Thymus (tissue), 11 donors: ENCODE data around the gene ZDHHC14. TPM values are rescaled to one million over a fixed set of nuclear protein-coding genes. Genes with fewer than 3 reads are reported as not detected.

Experiments
- DNase-seq, 9 donors: peaks; one replicate each; pipeline ENCODE4 v3.0.0-alpha.2; 2013; ENCODE audit warnings: low spot score in 9 of 9, low read depth in 6 of 9, missing footprints in 1 of 9
- H3K27ac ChIP-seq, 2 donors: one replicate each; pipeline ENCODE4 v1.5.1; 2013; ENCODE audit warnings: control low read depth in 1 of 2, low read depth in 1 of 2, low read length in 1 of 2, mild to moderate bottlenecking in 1 of 2, moderate library complexity in 1 of 2
- H3K27me3 ChIP-seq, 2 donors: one replicate each; pipeline ENCODE4 v1.5.1; 2013; ENCODE audit warnings: low read length in 1 of 2; ENCODE audit not compliant: control insufficient read depth in 2 of 2, insufficient read depth in 1 of 2
- H3K36me3 ChIP-seq, 2 donors: one replicate each; pipeline ENCODE4 v1.5.1; 2013; ENCODE audit warnings: low read length in 1 of 2, mild to moderate bottlenecking in 1 of 2, moderate library complexity in 1 of 2; ENCODE audit not compliant: control insufficient read depth in 2 of 2, insufficient read depth in 2 of 2
- H3K4me1 ChIP-seq, 2 donors: one replicate each; pipeline ENCODE4 v1.5.1; 2013; ENCODE audit warnings: low read length in 2 of 2; ENCODE audit not compliant: control insufficient read depth in 2 of 2, insufficient read depth in 2 of 2
- H3K4me3 ChIP-seq, 2 donors: one replicate each; pipeline ENCODE4 v1.5.1; 2013; ENCODE audit warnings: low read length in 2 of 2, control low read depth in 1 of 2, mild to moderate bottlenecking in 1 of 2
- H3K9me3 ChIP-seq, 2 donors: one replicate each; pipeline ENCODE4 v1.5.1; 2013; ENCODE audit warnings: low read length in 1 of 2, mild to moderate bottlenecking in 1 of 2; ENCODE audit not compliant: control insufficient read depth in 2 of 2, insufficient read depth in 1 of 2
- WGBS: extraction: QIAGEN DNeasy Blood & Tissue Kit; methylation state at CpG from one replicate; pipeline ENCODE4 v1.1.7; 2013; 5-methylcytosine and 5-hydroxymethylcytosine counted together
- polyA plus RNA-seq: library from polyadenylated mRNA; stranded (reverse); fragments of 200-250 nt; gene quantifications from one replicate; pipeline ENCODE4 v1.2.3, GENCODE V29; 2013
- total RNA-seq: library from RNA; stranded (reverse); fragments of 120-200 nt; gene quantifications from one replicate; pipeline ENCODE4 v1.2.4, GENCODE V29; 2013
- donor health status: healthy.

The ZDHHC14 gene
- total and polyA plus RNA-seq, 2 donors = 3.4 to 7.5 TPM

DNA sequence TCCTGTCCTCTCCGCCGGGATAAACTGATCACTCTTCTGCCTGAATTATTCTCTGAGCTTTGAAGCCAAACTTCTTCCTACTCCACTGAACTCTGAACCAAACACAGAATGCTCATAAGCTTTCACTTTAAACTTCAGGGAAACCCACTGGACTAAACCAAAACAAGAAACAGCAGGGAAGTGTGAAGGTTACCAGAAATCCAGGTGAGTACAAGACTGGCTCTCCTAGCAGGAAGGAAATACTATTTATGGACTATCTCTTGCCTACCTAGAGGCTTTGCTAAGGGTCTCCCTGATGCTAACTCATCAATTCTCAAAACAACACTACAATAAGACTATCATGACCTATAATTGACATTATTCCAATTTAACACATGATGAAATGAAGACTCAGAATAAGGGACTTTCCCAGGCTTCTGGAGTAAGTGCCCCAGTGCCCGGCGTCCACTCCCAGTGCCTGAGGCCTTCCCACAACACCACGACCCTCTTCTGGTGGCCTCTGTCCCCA, 145.0 kb downstream of the ZDHHC14 start:
- no peaks in the 10 kb centered on the region for H3K27me3 ChIP-seq
- H3K4me1 ChIP-seq = peaks cover 0 to 9% of the 10 kb centered on the region in 2 donors
- no peak overlapping the region for H3K27ac ChIP-seq
- no peaks in the 10 kb centered on the region for H3K9me3 ChIP-seq
- no peaks in the 10 kb centered on the region for H3K36me3 ChIP-seq
- DNase-seq = no peak
- 67% methylated on average over 5 of the region's 5 CpGs for WGBS
- no peak overlapping the region for H3K4me3 ChIP-seq

DNA sequence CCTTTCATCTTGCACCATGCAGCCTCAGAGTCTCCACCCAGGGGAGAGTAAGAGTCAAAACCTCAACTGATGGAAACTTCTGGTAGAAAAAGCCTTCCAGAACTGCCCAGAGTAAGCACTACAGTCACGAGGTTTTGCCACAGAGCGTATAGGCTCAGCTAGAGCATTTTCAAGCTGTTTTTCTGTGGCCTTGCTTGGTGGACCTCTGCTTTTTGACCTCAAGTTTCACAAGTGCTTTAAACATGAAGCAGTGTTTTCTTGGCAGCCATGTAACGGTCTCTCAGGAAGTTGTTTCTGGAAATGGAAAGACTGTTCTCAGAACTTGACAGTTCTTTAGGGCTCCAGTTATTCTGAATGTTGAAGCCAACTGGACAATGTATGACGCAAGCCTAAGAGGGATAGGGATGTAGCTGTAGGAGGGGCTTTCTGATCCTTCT, 146.5 kb downstream of the ZDHHC14 start:
- Histone ChIP-seq H3K9me3 (no peaks in the 10 kb centered on the region), H3K27ac (peak overlapping the region in 1 of 2 donors; percentile 4), H3K4me1 (peaks cover 0 to 20% of the 10 kb centered on the region in 2 donors), H3K36me3 (no peaks in the 10 kb centered on the region), H3K27me3 (no peaks in the 10 kb centered on the region), H3K4me3 (no peak overlapping the region)
- 83% methylated on average over 4 of the region's 4 CpGs for WGBS
- DNase-seq = peak in 5 of 9 donors; percentile 21 to 70 (median 31)

DNA sequence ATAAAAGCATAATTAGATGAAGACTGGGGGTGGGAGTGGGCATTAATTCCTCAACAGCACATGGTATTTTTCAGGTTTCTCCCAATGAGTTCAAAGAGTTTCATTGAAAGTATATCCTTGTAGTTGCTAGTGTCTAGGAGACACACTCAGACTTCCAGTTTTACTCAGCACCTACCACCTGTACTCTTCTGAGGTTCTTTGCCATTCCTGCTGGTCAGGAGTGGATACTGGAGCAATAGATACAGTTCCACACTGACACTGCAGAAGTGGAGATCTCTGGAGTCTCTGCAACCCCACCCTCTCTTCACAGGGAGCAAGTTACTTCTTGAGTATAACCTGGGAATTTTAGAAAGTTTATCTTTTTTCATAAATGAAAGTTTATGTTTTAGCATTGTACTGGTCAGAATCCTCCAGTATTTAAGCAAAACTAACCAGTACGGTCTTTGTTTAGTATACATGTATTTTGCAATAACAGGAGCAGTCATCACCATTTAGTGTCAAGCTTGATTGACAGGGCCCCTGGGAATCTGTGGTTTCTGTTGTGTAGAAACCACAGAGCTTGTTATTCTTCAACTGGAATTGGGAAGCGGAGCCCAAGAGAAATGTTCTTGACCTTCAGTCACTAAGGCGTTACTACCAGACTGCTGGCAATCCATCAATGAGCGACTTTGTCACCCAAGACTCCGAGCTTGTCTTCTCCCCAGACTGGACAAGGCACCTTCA, 148.1 kb downstream of the ZDHHC14 start:
- peaks cover 0 to 25% of the 10 kb centered on the region in 2 donors for H3K4me1 ChIP-seq
- no peak overlapping the region for H3K4me3 ChIP-seq
- WGBS = 93% methylated on average over 5 of the region's 5 CpGs
- no peak for DNase-seq
- H3K27ac ChIP-seq = no peak overlapping the region
- no peaks in the 10 kb centered on the region for H3K36me3 ChIP-seq
- H3K9me3 ChIP-seq = no peaks in the 10 kb centered on the region
- no peaks in the 10 kb centered on the region for H3K27me3 ChIP-seq

DNA sequence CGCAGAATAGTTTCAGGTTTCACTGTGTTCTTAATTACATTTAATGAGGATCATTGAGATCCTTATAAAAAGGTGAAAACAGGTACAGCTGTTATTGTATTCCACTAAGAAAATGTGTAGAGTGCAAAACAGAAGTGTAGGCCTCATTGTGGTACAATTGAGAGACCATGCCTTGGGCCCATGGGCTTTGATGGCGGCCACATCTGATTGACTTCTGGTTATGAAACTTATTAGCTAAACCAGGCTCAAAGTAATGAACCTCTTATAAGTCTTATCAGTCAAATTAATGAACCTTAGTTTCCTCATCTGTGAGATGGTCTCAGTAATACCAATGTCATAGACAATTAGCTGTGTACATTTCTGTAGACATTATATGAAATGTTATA, 148.7 kb downstream of the ZDHHC14 start:
- Histone ChIP-seq H3K9me3 (no peaks in the 10 kb centered on the region), H3K27me3 (no peaks in the 10 kb centered on the region), H3K4me1 (peaks cover 0 to 26% of the 10 kb centered on the region in 2 donors), H3K36me3 (no peaks in the 10 kb centered on the region), H3K27ac (no peak overlapping the region), H3K4me3 (no peak overlapping the region)
- 97% methylated on average over 2 of the region's 2 CpGs for WGBS
- DNase-seq = no peak

DNA sequence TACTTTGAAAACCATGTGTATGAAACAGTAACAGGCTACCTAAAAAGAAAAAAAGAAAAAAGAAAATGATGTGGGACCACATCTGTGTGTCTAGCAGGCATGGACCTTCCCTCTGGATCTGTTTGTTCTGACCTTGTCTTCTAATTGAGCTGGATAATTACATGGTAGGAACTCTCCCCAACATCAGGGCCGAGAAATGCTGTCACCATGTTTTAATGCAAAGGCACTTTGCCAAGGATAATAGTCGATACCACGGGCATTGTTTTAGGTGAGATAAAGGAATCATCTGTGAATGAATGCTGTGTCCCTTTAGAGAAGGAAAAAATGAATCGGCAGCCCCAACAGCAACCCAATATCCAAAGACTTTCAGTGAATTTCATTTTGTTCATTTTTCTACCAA, 149.1 kb downstream of the ZDHHC14 start:
- no peak for DNase-seq
- H3K27me3 ChIP-seq = no peaks in the 10 kb centered on the region
- no peaks in the 10 kb centered on the region for H3K36me3 ChIP-seq
- WGBS = 91% methylated on average over 4 of the region's 4 CpGs
- peaks cover 0 to 27% of the 10 kb centered on the region in 2 donors for H3K4me1 ChIP-seq
- no peak overlapping the region for H3K4me3 ChIP-seq
- H3K9me3 ChIP-seq = no peaks in the 10 kb centered on the region
- no peak overlapping the region for H3K27ac ChIP-seq

DNA sequence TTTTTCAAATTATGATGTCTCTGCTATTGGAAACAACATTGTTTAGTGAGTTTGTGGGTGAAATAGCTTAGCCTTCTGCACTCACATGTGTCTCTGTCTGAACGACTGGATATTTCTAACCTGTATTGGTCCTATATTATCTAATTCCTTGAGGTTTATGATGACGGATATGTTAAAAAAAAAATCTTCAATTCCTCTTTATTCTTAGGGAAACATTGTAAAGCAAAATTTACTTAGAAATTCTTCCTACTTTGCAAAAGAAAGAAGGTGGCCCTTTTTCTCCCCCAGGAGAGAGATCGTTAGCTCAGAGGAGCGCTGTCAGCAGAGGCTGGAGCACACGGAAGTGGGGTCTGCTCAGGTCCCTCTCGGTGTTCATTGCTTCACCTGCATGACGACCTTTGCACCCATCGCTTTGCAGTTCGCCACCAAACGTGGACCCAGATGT, 149.8 kb downstream of the ZDHHC14 start:
- H3K9me3 ChIP-seq = no peaks in the 10 kb centered on the region
- DNase-seq = no peak
- peaks cover 0 to 27% of the 10 kb centered on the region in 2 donors for H3K4me1 ChIP-seq
- no peak overlapping the region for H3K27ac ChIP-seq
- H3K4me3 ChIP-seq = no peak overlapping the region
- no peaks in the 10 kb centered on the region for H3K36me3 ChIP-seq
- no peaks in the 10 kb centered on the region for H3K27me3 ChIP-seq
- 97% methylated on average over 10 of the region's 10 CpGs for WGBS

DNA sequence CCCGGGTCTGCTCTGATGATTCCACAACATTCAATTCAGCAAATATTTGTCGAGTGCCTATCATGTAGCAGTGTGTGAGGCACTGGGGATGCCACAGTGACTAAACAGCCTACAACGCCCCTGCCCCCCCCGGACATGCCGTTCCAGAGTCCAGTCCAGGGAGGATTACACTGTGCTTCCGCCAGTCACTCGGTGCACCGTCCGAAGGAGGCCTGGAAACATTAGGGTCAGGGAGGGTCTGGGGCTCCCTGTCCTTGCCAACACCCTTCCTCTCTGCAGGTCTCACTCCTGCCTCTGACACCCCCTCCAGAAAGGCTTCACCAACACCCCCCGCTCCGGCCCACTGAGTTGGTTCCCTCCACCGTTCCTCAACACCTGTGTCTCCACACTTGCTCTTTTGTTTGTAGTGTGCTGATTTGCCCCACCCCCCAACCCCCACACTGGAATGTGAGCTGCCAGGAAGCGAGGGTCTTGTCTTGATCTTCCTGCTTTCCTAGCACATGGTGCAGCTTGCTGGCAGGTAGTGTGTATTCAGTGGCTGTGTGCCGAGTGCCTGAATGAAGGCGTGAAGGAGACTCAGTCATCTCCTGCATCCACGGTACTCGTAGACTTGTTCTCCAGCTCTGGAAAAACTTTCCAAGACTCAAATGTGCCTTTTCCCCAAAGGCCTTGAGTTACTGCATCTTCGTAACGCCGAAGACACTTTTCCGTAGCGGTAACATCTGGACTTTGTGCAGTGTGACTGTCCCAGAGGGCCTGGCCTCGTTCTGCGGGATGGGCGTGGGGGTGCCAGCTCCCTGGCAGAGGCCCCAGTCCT, 150.4 kb downstream of the ZDHHC14 start:
- Histone ChIP-seq H3K4me3 (no peak overlapping the region), H3K27me3 (no peaks in the 10 kb centered on the region), H3K9me3 (no peaks in the 10 kb centered on the region), H3K36me3 (no peaks in the 10 kb centered on the region), H3K27ac (no peak overlapping the region), H3K4me1 (peaks cover 0 to 27% of the 10 kb centered on the region in 2 donors)
- DNase-seq = no peak
- WGBS = 92% methylated on average over 25 of the region's 25 CpGs

DNA sequence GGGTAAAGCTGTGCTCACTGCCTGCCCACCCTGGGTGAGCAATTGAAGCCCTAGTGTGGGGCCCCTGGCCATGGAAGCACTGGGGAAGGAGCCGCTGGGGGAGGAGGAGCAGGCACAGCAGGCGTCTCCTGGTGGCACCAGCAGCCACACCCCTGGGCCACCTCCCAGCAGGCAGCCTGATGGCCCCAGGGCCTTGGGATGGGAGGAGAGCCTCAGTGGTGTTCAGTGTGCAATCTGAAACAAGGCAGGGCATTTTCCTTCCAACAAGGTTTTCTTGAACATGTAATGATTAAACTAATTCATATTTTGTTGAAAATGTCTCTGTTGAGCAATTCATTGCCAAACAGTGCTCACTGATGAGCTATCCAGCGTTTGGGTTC, 151.0 kb downstream of the ZDHHC14 start:
- Histone ChIP-seq H3K4me3 (no peak overlapping the region), H3K36me3 (no peaks in the 10 kb centered on the region), H3K4me1 (peaks cover 0 to 27% of the 10 kb centered on the region in 2 donors), H3K27ac (no peak overlapping the region), H3K27me3 (no peaks in the 10 kb centered on the region), H3K9me3 (no peaks in the 10 kb centered on the region)
- 98% methylated on average over 3 of the region's 3 CpGs for WGBS
- no peak for DNase-seq
